Islet precursor cell (in vitro differentiated cells): ENCODE results near the gene GPRC5A.

Experiments used
- DNase-seq: peaks from one replicate; pipeline ENCODE4 v3.0.0-alpha.2; 2018

GPRC5A gene

DNA sequence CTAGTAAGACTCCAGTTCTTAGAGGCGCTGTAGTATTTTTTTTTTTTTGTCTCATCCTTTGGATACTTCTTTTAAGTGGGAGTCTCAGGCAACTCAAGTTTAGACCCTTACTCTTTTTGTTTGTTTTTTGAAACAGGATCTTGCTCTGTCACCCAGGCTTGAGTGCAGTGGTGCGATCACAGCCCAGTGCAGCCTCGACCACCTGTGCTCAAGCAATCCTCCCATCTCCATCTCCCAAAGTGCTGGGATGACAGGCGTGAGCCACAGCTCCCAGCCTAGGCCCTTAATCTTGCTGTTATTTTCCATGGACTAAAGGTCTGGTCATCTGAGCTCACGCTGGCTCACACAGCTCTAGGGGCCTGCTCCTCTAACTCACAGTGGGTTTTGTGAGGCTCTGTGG is 21.3 kb downstream of the GPRC5A start:
- no peak for DNase-seq

GRCh38 chr12:12915656-12916055 is 24.3 kb downstream of the GPRC5A start:
- peak; percentile 79 for DNase-seq

GRCh38 chr12:12916135-12916944 is 25.0 kb downstream of the GPRC5A start:
- peak; percentile 95 for DNase-seq

- DNase-seq = no peak
Observed at GRCh38 chr12:12917517-12917916, 26.2 kb downstream of the GPRC5A start.

- no peak for DNase-seq
Observed at GRCh38 chr12:12918781-12919389, 27.5 kb downstream of the GPRC5A start.

DNA sequence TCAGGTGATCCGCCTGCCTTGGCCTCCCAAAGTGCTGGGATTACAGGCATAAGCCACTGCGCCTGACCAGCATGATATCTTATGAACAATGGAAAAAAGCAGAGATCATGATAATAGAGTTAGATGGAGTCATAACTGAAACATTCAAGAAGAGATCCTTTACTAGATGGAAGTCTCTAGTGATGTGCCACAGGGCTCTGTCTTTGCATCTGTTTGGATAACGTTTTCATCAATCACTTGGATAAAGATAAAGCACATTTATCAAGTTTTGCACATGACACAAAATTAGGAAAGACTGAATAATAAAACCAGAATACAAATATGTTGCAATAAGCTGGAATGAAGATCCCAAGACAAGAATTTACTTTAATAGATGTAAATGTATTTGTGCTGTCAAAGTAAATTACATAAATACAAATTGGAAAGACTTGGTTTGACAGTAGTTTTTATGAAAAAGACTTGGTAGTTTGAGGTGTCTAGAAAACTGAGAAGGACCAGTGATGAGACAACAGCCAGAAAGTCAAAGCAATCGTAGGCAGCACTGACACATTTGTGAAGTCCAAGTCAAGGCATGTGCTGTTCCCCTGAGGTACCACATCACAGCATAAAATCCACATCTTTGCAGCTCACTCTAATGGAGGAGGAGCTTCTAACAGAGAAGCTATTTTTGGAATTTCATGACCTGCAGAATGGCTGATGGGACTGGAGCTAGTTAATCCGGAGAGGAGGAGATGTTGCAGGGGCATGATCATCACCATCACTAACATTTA is 28.5 kb downstream of the GPRC5A start:
- no peak for DNase-seq

DNA sequence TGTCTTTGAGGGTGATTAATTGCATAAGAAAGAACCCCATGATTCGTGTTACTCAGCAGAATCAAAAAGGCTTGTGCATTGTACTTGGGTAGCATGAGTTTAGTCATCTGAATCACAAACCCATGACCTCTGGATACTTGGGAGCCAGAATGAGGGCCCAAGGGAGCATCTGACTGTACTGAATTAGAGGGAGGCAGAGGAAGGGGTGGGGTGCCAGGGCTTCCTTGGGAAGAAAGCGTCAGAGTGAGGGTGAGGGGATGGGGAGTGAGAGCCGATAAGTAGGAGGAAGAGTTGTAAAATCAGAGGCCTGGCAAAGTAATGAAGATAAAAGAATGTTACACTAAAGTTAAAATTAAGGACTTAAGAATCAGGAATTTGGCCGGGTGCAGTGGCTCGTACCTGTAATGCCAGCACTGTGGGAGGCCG is 30.8 kb downstream of the GPRC5A start:
- DNase-seq = no peak

DNA sequence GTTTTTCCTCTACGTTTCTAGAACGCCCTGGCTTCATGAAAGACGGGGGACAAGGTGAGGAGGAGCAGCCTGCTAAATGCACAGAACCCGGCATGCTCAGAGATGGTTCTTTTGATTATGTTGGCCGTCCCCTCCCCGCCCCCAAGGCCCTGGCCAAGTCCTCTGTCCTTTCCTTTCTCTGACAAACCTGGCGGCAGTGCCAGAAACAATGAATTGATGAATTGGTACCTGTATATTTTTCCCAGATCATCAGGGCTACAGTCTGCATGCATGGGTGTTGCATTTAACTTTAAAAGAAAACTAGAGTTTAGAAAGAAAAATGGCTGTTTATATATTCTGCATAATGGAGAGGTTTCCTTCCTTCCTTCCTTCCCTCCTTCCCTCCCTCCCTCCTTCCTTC is 31.6 kb downstream of the GPRC5A start:
- no peak for DNase-seq

DNA sequence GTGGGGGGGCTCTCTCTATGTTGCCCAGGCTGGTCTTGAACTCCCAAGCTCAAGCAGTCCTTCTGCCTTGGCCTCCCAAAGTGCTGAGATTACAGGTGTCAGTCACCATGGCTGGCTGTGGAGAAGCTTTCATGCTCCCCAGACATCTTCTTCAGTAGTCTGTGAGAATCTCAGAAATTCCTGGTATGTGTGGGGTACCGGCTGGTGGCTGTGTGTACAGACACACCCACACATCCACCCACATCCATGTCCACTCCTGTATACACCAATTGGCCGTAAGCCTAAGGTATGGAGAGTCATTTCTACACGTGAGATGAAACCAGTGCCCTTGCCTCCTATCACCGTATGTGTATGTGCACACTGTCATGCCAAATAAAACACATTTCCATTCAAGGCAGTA is 32.8 kb downstream of the GPRC5A start:
- no peak for DNase-seq

DNA sequence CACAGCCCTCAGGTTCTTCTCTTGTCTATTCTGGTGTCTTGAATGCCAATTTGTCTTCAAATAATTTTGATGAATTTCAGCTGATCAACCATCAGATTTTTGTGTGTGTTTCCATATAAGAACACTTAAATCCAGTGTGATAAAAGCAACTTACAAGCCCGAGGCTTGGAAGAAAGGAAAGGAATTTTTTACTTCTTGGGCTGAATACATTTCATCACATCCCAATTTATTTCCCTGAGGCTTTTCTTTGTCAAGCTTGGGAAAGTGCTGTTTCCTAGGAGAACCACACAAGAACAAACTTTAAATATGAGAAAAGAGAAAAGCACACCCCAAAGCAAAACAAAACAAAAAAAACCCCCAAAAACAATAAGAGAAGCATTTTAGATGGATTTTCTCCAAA is 34.0 kb downstream of the GPRC5A start:
- DNase-seq = no peak

GRCh38 chr12:12926571-12927071 is 35.3 kb downstream of the GPRC5A start:
- DNase-seq = peak; percentile 87

- DNase-seq = no peak
Observed at GRCh38 chr12:12927211-12928079, 36.1 kb downstream of the GPRC5A start.

- DNase-seq = peak; percentile 47
Observed at GRCh38 chr12:12929696-12930095, 38.3 kb downstream of the GPRC5A start.

- DNase-seq = no peak
Observed at GRCh38 chr12:12930633-12931219, 39.4 kb downstream of the GPRC5A start.

DNA sequence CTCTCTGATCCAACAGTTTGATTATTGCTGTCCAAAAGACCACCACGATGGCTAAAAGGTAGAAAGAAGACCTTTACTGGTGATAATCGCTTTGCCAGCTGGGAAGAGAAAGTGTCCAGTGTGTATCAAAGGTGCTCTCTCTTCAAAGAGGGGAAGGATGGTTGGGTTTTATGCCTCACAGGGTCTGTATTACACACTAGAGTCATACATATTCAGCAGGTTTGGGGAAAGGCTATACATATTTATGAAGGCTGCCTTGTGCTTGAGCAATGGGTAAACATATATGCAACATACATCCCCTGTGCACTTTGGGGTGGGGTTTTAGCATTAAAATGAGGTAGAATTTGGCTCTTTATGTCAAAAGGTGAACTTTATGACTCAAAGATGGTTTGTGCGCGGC is 42.4 kb downstream of the GPRC5A start:
- DNase-seq = no peak

- no peak for DNase-seq
Observed at GRCh38 chr12:12934556-12934955, 43.2 kb downstream of the GPRC5A start.

GRCh38 chr12:12936983-12937491 is 45.7 kb downstream of the GPRC5A start:
- DNase-seq = no peak

DNA sequence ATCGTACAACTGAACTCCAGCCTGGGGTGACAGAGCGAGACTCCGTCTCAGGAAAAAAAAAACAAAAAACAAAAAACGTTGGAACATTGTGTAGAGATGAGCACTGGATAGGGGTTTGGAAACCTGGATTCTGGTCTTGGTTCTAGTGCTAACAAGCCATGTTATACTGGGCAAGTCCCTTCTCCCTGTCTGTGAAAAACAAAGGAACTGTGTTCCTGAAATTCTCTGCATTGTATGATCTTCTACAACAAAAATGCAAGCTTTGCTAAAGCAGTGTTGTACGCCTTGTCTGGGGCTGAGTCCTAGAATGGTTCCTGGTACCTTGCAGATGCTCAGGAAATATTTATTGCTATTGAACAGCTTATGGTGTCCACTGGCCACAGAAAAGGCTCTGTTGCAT is 47.2 kb downstream of the GPRC5A start:
- DNase-seq = no peak

GRCh38 chr12:12939888-12940287 is 48.5 kb downstream of the GPRC5A start:
- no peak for DNase-seq

GRCh38 chr12:12941450-12942350 is 50.3 kb downstream of the GPRC5A start:
- peak; percentile 86 for DNase-seq
